NCI-H2081 (cell line): ENCODE measurements around the gene RGS7.
"Not testable (repeated sequence)": the region's sequence is repeated elsewhere in the genome, so short reads cannot be mapped to it uniquely, and the experiment has no call there.

ENCODE experiments used
- DNase-seq, 2 experiments: peaks; one replicate each; lab custom pipeline; 2025; lab: John Stamatoyannopoulos, UW

The RGS7 gene

DNA sequence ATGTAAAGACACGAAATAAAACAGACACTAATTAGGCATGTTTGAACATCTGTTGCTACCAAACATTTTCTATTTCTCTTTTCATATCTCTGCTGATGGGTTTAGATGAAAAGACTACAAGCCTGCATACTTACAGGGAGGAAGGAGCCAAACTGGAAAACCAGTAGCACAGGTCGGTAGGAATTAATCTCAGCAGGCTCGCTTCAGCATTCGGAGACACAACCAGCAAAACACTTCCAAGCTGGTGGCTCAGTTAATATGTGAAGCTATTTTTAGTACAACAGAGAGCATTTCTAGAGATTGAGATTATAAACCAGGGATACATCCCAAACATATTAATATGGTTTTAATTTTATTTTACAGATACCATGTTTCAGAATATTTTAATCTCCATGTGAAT lies 444.2 kb downstream of the RGS7 start:
- no peak for DNase-seq

DNA sequence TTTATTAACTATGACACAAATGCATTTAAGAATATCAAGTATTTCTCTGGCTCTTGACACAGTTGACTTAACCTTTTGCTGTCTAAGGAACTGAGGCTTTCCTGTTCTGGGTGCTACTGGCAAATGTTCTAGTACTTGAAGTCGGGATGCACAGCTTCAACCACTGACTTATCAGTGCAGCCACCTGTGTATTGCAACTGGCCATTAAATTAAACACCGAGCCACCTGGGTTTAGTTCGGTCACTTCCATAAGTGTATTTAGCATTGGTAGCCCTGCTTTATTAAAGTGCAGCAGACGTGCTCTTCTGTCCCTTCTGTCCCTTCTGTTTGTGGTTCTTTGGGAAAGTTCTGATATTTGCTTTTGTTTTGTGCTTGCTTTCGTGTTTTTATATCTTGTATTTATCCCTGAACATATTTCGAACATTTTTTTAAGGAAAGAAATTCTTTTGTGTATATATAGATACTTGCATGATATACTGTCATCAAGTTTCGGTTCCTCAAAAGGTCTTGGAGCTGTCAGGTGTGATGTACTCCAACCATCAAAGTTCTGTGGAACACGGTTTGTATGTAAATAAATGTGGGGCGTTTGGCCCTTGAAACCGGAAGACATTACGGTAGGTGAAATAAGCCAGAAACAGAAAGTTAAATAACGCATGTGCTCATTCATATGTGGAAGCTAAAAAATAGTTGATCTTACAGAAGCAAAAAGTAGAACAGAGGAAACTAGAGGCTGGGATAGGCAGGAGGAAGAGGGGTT lies 447.1 kb downstream of the RGS7 start:
- no peak for DNase-seq

DNA sequence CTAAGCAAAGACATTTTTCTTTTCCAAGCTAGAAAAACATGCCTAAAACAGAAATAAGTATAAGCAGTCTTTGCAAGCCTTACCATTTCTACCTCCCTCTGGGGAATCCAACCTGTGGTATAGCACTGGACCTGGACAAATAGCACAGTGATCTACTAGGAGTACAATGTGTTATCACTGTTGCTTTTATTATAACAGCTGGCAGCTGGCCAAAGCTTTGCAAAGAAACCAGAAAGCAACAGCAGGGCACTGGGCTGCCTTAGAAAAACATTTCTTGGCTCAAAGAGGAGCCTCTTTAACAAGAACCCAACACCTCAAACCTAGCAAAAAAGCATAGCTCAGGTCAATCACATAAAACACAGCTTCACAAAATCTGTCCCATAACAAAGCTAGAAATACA lies 450.5 kb downstream of the RGS7 start:
- DNase-seq: peak; percentile 18 to 56

- DNase-seq: no peak
Observed at GRCh38 chr1:240905225-240905765, 451.7 kb downstream of the RGS7 start.

GRCh38 chr1:240895424-240895823 lies 461.6 kb downstream of the RGS7 start:
- not testable (repeated sequence) for DNase-seq

- no peak for DNase-seq
Observed at GRCh38 chr1:240888787-240889048, 468.3 kb downstream of the RGS7 start.

DNA sequence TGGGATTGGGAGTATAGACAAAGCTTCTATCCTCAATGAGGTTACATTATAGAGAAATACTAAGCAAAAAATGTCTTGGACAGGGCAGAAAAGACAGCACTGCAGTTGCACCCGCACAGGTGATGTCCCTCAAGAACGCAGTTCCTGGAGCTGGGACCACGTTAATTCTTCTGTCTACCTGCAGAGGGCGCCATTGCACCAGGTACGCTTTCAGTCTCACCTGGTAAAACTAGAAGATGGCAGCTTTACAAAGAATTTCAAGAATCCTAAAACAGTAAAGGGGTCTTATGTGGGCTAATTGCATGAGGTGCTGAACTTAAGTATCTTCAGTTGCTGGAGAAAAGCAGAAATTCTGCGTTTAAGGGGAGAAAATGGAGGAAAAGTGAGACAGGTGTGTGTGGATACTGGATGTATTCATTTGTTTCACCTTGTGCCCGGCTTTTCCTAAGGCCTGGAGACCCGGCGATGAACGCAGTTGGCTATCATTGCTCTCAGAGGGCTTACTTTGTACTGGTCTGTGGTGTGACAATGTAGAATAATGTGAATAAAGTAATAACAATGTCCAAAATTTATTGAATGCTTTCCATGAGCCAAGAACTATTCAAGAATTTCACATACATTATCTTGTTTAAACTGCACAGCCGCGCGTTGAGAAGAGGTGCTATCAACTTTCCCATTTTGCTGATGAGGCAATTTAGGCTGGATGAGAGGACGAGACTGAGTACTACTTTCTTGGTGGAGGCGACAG lies 468.8 kb downstream of the RGS7 start:
- peak; percentile 60 to 67 for DNase-seq

DNA sequence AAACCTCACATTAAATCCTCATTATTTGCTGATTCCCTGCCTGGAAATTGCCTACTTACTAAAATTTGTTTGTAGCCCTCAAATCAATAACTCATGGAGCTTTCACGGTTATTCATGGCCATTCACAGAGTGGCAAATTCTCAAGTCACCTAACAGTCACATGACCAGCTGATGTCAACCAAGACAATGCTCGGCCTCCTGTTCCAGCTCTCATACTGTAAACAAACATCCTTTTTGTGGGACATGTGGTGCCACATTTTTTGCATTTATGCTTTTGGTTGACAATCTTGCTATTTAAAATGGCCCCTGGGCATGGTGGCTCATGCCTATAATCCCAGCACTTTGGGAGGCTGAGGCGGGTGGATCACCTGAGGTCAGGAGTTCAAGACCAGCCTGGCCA lies 473.5 kb downstream of the RGS7 start:
- no peak for DNase-seq

GRCh38 chr1:240882656-240883308 lies 474.2 kb downstream of the RGS7 start:
- DNase-seq: not testable (repeated sequence)

- DNase-seq: no peak
Observed at GRCh38 chr1:240878631-240879030, 478.4 kb downstream of the RGS7 start.

DNA sequence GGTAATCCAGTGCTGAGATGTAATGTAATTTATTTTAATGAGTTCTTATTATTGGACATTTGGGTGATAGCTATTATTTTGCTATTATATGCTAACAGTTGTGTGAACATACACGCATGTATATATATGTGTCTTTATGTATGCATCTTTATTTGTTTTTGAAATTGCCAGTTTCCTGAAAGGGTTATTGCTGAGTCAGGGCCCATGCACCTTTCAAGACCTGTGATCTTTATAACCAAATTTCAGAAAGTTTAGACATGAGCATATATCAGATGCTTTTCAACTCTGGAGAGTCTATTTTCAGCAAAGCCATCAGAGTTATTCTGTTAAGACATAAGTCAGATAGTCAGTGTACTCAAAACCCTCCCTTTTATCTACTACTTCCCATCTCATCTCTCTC lies 479.4 kb downstream of the RGS7 start:
- DNase-seq: no peak

DNA sequence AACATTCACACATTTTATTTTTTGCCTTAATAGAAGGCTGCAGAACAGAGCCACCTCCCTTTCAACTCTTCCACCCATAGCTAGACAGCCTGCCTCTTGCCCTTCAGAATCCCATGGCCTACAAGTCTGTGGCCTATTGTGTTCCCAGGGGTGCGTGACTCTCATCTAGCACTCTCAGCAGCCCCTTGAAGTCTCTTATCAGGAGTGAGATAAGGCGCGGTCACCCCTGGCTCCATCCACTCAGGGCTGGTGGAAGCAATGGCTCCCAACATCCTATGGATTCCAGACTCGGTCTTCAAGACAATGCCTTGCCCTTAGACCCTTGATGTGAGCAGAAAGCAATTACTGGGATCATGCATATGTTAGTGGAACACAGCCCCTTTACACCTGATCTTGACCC lies 480.9 kb downstream of the RGS7 start:
- no peak for DNase-seq

DNA sequence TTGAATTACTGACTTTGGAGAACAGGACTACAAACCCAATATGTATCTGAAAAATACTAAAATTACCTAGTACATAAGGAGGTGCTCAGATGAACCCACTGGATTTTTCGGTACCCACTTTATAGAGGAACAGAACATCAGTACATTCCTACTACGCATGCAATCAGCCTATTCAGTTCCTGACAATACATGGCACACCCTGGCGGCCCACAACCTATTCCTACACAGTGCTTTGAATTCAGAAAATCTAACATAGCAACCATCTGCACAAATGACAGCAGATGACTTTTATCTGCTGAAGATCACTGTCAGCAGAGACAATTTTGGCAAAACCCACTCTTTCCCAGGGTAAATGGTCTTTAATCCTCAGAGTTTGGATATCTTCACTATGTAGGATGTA lies 487.9 kb downstream of the RGS7 start:
- no peak for DNase-seq

DNA sequence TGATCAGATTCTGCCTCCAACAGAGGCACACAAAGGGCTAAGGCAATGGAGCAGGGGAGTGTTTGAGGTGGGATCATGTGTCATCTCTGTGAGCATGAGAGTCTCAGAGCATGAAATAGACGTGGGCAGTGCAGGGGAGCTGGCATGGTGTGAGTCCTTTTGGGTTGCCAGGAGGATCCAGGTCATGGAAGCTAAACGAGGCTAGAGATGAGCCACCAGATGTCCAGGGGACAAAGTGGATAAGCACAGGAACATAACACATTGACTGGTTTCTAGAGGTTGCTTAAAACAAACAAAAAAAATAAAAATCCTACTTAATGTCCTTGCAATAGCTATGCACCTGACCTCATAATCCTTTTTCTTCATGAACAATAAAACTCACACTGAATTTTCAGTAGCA lies 490.3 kb downstream of the RGS7 start:
- DNase-seq: no peak

DNA sequence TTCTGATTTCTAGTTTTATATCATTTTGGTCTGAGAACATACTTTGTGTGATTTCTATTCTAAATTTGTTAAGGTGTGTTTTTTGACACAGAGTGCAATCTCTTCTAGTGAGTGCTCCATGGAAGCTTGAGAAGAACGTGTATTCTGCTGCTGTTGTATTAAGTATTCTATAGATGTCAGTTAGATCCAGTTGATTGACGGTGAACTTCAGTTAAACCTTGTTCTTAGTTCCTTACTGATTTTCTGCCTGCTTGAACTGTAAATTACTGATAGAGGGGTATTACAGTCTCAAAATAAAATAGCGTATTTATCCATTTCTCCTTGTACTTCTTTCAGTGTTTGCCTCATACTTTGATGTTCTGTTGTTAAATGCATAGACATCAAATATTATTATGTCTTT lies 497.0 kb downstream of the RGS7 start:
- DNase-seq: no peak

DNA sequence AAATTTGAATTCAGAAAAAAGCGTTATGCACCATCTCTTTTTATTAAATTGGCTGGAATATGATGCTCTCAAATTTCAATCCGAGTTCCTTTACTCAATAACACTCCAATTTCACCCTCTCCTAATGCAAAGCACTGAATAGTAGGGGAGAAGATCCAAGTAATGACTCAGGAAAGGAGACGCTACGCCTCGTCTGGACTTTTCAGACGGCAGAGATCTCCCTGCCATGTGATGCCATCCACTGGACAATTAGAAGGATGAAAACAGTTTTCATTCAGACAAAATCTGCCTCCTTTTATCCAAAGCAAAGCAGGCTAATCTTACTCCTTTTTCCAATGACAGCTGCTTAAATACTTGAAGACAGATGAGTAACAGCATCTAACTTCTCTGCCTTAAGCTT lies 502.6 kb downstream of the RGS7 start:
- DNase-seq: no peak

DNA sequence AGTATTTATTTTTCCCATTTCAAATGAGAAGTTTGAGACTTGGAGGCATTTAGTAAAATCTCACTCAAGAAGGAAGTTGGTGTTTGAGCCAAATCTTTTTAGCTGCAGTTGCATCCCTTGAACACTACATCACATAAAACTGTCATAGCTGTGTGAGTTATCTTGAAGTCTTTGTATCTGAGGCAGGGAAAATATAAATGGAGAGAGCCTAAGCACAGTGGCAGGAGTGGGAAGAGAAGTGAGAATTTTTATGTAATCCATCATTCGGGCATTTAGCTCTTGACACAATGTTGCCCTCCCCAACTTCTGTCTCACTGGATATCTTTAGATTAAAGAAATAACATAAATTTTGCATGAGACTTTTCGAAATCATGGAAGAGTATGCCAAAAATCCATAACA lies 509.7 kb downstream of the RGS7 start:
- no peak for DNase-seq

DNA sequence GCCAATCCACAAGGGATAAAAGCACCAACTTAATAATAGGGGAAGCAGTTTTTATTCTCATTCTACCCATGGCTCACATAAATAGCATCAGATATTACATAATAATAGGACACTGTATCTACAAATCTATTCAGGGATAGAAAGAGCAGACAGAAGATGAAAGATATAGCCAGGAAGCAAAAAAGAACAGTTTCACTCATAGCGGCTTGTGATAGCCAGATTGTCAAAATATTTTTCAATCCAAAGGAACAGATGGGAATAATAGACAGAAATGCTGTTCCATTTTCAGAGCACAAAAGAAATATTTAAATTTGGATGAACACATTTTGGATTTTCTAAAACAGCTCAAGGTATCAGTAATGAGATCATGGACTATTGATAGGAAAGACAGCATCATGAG lies 512.5 kb downstream of the RGS7 start:
- DNase-seq: no peak

GRCh38 chr1:240843798-240844197 lies 513.2 kb downstream of the RGS7 start:
- peak in 1 of 2 experiments; percentile 24 for DNase-seq

DNA sequence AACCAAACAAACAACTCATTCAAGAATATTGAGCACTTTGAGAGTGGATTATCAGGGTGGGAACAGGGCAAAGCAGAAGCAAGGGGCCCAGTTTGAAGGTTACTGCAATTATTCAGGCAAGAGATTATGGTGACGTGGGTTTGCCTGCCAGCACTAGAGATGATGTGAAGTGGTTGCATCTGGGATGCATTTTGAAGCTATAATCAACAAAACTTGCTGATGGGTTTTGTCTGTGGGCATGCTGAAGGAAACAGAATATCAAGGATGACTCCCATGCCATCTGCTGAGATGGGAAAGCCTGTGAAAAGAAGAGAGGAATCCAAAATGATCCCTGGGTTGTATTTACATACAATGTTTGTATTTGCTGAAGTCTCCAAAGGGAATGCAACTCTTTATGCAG lies 520.7 kb downstream of the RGS7 start:
- no peak for DNase-seq

GRCh38 chr1:240835291-240835690 lies 521.7 kb downstream of the RGS7 start:
- DNase-seq: no peak

DNA sequence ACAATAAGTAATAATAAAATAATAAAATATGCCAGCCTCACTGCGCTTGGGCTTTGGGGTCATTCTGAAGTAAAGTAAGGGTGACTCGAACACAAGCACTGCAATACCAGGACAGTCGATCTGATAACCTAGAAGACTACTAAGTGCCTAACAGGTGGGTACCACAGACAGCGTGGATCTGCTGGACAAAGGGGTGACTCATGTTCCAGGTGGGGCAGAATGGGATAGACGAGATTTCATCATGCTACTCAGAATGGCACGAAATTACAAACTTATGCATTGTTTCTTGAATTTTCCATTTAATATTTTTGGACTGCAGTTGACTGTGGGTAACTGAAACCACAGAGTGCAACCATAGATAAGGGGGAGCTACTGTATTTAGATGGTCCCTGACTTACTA lies 523.9 kb downstream of the RGS7 start:
- DNase-seq: no peak

- DNase-seq: no peak
Observed at GRCh38 chr1:240831922-240832321, 525.1 kb downstream of the RGS7 start.
